IMR-90 (cell line): Measurements from ENCODE around the gene KCNK7. TPM values are rescaled to one million over a fixed set of nuclear protein-coding genes. Genes with fewer than 3 reads are reported as not detected.

Experiments used
- ATAC-seq: fragments of 200-7000 bp; cut with Tn5 transposase; 2 replicates; pipeline ENCODE4 v1.9.1; 2020; ENCODE audit warnings: low read depth, mild to moderate bottlenecking, moderate library complexity
- BruUV-seq: library from RNA; stranded (reverse); fragments of 400-500 nt; replicated peaks from 2 replicates; lab custom pipeline; 2021; lab: Mats Ljungman, UMichigan
- CTCF ChIA-PET: fragments of 300-600 bp; formaldehyde crosslinking; extraction: SDS; loops from one replicate; lab custom pipeline; 2021; ENCODE audit warnings: antibody characterized with exemption; lab: Yijun Ruan, JAX
- POLR2A ChIA-PET: fragments of 300-600 bp; sonication (Branson Sonifier 250); formaldehyde crosslinking; loops from one replicate; lab custom pipeline; 2022; ENCODE audit warnings: antibody characterized with exemption; ENCODE audit not compliant: unreplicated experiment; lab: Charles Lee
- DNase-seq: peaks from one replicate; pipeline ENCODE4 v3.0.0; 2013
- H2AFZ ChIP-seq: replicated peaks from 2 replicates; pipeline ENCODE3; 2013; ENCODE audit warnings: low read length, mild to moderate bottlenecking; ENCODE audit not compliant: poor library complexity
- H2AK5ac ChIP-seq: 2 replicates; pipeline ENCODE4 v1.6.1; 2013; ENCODE audit warnings: low read depth, low read length, inconsistent platforms
- H2AK9ac ChIP-seq: replicated peaks from 2 replicates; pipeline ENCODE3; 2013; ENCODE audit warnings: mild to moderate bottlenecking, low read depth, low read length, moderate library complexity; ENCODE audit not compliant: poor library complexity
- H2BK120ac ChIP-seq: 2 replicates; pipeline ENCODE4 v1.6.1; 2013; ENCODE audit warnings: low read depth, low read length, inconsistent platforms
- H2BK15ac ChIP-seq: 3 replicates; pipeline ENCODE4 v1.6.1; 2013; ENCODE audit warnings: low read depth, low read length, inconsistent platforms
- H2BK20ac ChIP-seq: 2 replicates; pipeline ENCODE4 v1.6.1; 2013; ENCODE audit warnings: low read depth, mild to moderate bottlenecking, inconsistent platforms, low read length, moderate library complexity
- H2BK5ac ChIP-seq: 2 replicates; pipeline ENCODE4 v1.6.1; 2013; ENCODE audit warnings: mild to moderate bottlenecking, low read depth, low read length, inconsistent platforms; ENCODE audit not compliant: poor library complexity, severe bottlenecking
- H3K14ac ChIP-seq: replicated peaks from 2 replicates; pipeline ENCODE4 v1.6.1; 2013; ENCODE audit warnings: low read depth, low read length, inconsistent platforms
- H3K18ac ChIP-seq: 2 replicates; pipeline ENCODE4 v1.6.1; 2013; ENCODE audit warnings: low read depth, low read length, control low read depth
- H3K23ac ChIP-seq: 2 replicates; pipeline ENCODE4 v1.6.1; 2013; ENCODE audit warnings: low read depth, low read length, inconsistent platforms
- H3K27ac ChIP-seq: 2 replicates; pipeline ENCODE4 v1.5.1; 2013; ENCODE audit warnings: mild to moderate bottlenecking, control low read depth, low read length; ENCODE audit not compliant: insufficient read depth
- H3K27me3 ChIP-seq: 2 replicates; pipeline ENCODE4 v1.6.1; 2013; ENCODE audit warnings: low read length; ENCODE audit not compliant: control insufficient read depth, insufficient read depth
- H3K36me3 ChIP-seq: 2 replicates; pipeline ENCODE4 v1.6.1; 2013; ENCODE audit warnings: low read length, mixed read lengths; ENCODE audit not compliant: control insufficient read depth, insufficient read depth
- H3K4ac ChIP-seq: 2 replicates; pipeline ENCODE4 v1.6.1; 2013; ENCODE audit warnings: low read depth, low read length, inconsistent platforms
- H3K4me1 ChIP-seq: 2 replicates; pipeline ENCODE4 v1.6.1; 2013; ENCODE audit warnings: low read length, mixed read lengths; ENCODE audit not compliant: control insufficient read depth, insufficient read depth
- H3K4me2 ChIP-seq: 2 replicates; pipeline ENCODE4 v1.6.1; 2013; ENCODE audit warnings: low read depth, mild to moderate bottlenecking, control low read depth, low read length, moderate library complexity
- H3K4me3 ChIP-seq: 2 replicates; pipeline ENCODE4 v1.5.1; 2013; ENCODE audit warnings: low read depth, mild to moderate bottlenecking, control low read depth, low read length, moderate library complexity; ENCODE audit not compliant: insufficient read depth
- H3K56ac ChIP-seq: 2 replicates; pipeline ENCODE4 v1.6.1; 2013; ENCODE audit warnings: low read length, inconsistent platforms; ENCODE audit not compliant: insufficient read depth; ENCODE audit errors: extremely low read depth
- H3K79me1 ChIP-seq, 2 experiments: 2 replicates each; pipeline ENCODE4 v1.6.1; 2013; ENCODE audit warnings: low read length in 2 of 2, inconsistent platforms in 1 of 2, low read depth in 1 of 2
- H3K9ac ChIP-seq: 2 replicates; pipeline ENCODE4 v1.6.1; 2013; ENCODE audit warnings: low read depth, low read length, control low read depth
- H3K9me1 ChIP-seq: 2 replicates; pipeline ENCODE4 v1.6.1; 2013; ENCODE audit warnings: low read length, inconsistent platforms; ENCODE audit not compliant: insufficient read depth
- H3K9me3 ChIP-seq: 2 replicates; pipeline ENCODE4 v1.6.1; 2013; ENCODE audit warnings: low read length; ENCODE audit not compliant: control insufficient read depth, insufficient read depth
- H4K20me1 ChIP-seq: 2 replicates; pipeline ENCODE4 v1.6.1; 2013; ENCODE audit warnings: low read length, inconsistent platforms; ENCODE audit not compliant: insufficient read depth
- H4K5ac ChIP-seq: 2 replicates; pipeline ENCODE4 v1.6.1; 2013; ENCODE audit warnings: mild to moderate bottlenecking, low read depth, low read length, control low read depth
- H4K8ac ChIP-seq, 2 experiments: 2 replicates each; pipeline ENCODE4 v1.6.1; 2013; ENCODE audit warnings: low read depth in 2 of 2, low read length in 2 of 2, control low read depth in 1 of 2, inconsistent platforms in 1 of 2
- H4K91ac ChIP-seq: 2 replicates; pipeline ENCODE4 v1.6.1; 2013; ENCODE audit warnings: low read depth, low read length, inconsistent platforms; ENCODE audit not compliant: insufficient read depth
- BHLHE40 ChIP-seq: fragments of 150-350 bp; IDR thresholded peaks from 2 replicates; pipeline ENCODE4 v1.6.1; 2016; ENCODE audit warnings: mild to moderate bottlenecking, low read depth, low read length
- CEBPB ChIP-seq: IDR thresholded peaks from 2 replicates; pipeline ENCODE4 v1.6.1; 2012; ENCODE audit warnings: low read depth, low read length, improper control_type of control experiment
- CHD1 ChIP-seq: IDR thresholded peaks from 2 replicates; pipeline ENCODE4 v1.6.1; 2012; ENCODE audit warnings: low read depth, low read length, improper control_type of control experiment
- FOS ChIP-seq: fragments of 150-350 bp; IDR thresholded peaks from 2 replicates; pipeline ENCODE4 v1.6.1; 2016; ENCODE audit warnings: low read depth, low read length
- MAFK ChIP-seq: IDR thresholded peaks from 2 replicates; pipeline ENCODE4 v1.6.1; 2012; ENCODE audit warnings: low read depth, low read length, improper control_type of control experiment
- MAZ ChIP-seq: IDR thresholded peaks from 2 replicates; pipeline ENCODE4 v1.6.1; 2012; ENCODE audit warnings: low read depth, mild to moderate bottlenecking, low read length, improper control_type of control experiment, moderate library complexity, borderline replicate concordance
- MXI1 ChIP-seq: IDR thresholded peaks from 2 replicates; pipeline ENCODE4 v1.6.1; 2012; ENCODE audit warnings: low read depth, mild to moderate bottlenecking, low read length, moderate library complexity, borderline replicate concordance
- NFE2L2 ChIP-seq: fragments of 150-350 bp; IDR thresholded peaks from 2 replicates; pipeline ENCODE4 v1.6.1; 2016; ENCODE audit warnings: low read depth, mild to moderate bottlenecking, low read length
- POLR2A ChIP-seq: IDR thresholded peaks from 2 replicates; pipeline ENCODE4 v1.6.1; 2012; ENCODE audit warnings: mild to moderate bottlenecking, low read depth, low read length
- RAD21 ChIP-seq: IDR thresholded peaks from 2 replicates; pipeline ENCODE4 v1.6.1; 2012; ENCODE audit warnings: low read length, improper control_type of control experiment
- RCOR1 ChIP-seq: IDR thresholded peaks from 2 replicates; pipeline ENCODE4 v1.6.1; 2012; ENCODE audit warnings: mild to moderate bottlenecking, low read length, improper control_type of control experiment; ENCODE audit not compliant: insufficient replicate concordance
- RFX5 ChIP-seq: IDR thresholded peaks from 2 replicates; pipeline ENCODE4 v1.8.0; 2012; ENCODE audit warnings: low read depth, mild to moderate bottlenecking, low read length, moderate library complexity
- SMC3 ChIP-seq: fragments of 150-350 bp; IDR thresholded peaks from 2 replicates; pipeline ENCODE4 v1.6.1; 2016; ENCODE audit warnings: low read depth, mild to moderate bottlenecking, antibody characterized with exemption, low read length, moderate library complexity
- WGBS, 2 experiments: methylation state at CpG; one replicate each; pipeline versions ENCODE4 v1.1.5 to v1.1.7; 2013; ENCODE audit warnings: missing lambda C conversion rate in 2 of 2; ENCODE audit not compliant: insufficient read length in 1 of 2; ENCODE audit errors: extremely low coverage in 2 of 2; 5-methylcytosine and 5-hydroxymethylcytosine counted together
- dilution Hi-C: fragments of 300-500 bp; cut with HindIII; formaldehyde crosslinking; loops from one replicate; pipeline ENCODE4 v1.14.3; 2018; ENCODE audit warnings: low sequenced_read_pairs; ENCODE audit not compliant: unreplicated experiment
- in situ Hi-C: fragments of 300-500 bp; cut with MboI; formaldehyde crosslinking; loops from 3 replicates; pipeline ENCODE4 v1.14.3; 2019; ENCODE audit warnings: low sequenced_read_pairs, inconsistent platforms, mixed read lengths
- intact Hi-C: fragments of 100-400 bp; cut with micrococcal nuclease; formaldehyde crosslinking; loops from 2 replicates; pipeline ENCODE4 v1.10.0; 2022
- polyA plus RNA-seq, 3 experiments: library from polyadenylated mRNA; depleted of rRNA; stranded (reverse); fragments of >200 nt; gene quantifications; 2 replicates each; pipeline ENCODE4 v1.2.3, GENCODE V29; 2012; ENCODE audit warnings: low replicate concordance in 1 of 3
- total RNA-seq: library from RNA; depleted of rRNA; stranded (reverse); fragments of >200 nt; gene quantifications from 2 replicates; pipeline ENCODE4 v1.2.3, GENCODE V29; 2012
- TF ChIP-seq, protein P1 (sequence below): fragments of 150-350 bp; IDR thresholded peaks from 2 replicates; pipeline ENCODE4 v1.6.1; 2017; ENCODE audit warnings: mild to moderate bottlenecking, antibody characterized with exemption, low read length, low read depth
- TF ChIP-seq, protein P2 (sequence below): fragments of 150-350 bp; IDR thresholded peaks from 2 replicates; pipeline ENCODE4 v1.6.1; 2016; ENCODE audit warnings: low read depth, mild to moderate bottlenecking, low read length, moderate library complexity, borderline replicate concordance
- TF ChIP-seq, protein P3 (sequence below): conservative IDR thresholded peaks from 2 replicates; pipeline ENCODE4 v1.5.1; 2012; ENCODE audit warnings: mild to moderate bottlenecking, low read depth, low read length, improper control_type of control experiment

Gene KCNK7
- total and polyA plus RNA-seq, 2 of the 4 experiments (the other 2 are of a cell fraction), result 0.09 TPM; not detected in 1

DNA sequence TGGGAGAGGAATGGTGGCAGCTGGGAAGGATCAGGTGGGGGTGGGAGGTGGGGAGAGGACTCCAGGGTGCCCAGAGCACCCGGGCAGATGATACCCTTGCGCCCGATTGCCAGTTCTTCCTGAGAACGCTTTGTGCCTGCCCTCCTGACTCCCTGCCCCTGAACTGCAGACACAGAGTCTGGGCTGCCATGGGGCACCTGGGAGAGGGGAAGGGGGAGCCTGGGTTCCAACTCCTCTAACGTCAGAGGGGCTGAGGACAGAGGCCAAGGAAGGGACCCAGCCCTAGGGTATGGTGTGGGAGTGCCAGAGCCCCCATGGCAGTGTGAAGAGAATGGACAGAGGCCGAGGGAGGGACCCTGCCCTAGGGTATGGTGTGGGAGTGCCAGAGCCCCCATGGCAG, 920 bp upstream of the KCNK7 start:
- WGBS, 2 experiments, result 53% methylated on average over 3 of the region's 6 CpGs; no CpG with 5 or more reads in 1 of the 2 experiments
- ChIA-PET POLR2A (no interaction called here), CTCF (no interaction called here)
- BruUV-seq, result no TSS peak
- H3K23ac ChIP-seq, result no peak overlapping the region
- H2BK5ac ChIP-seq, result no peak overlapping the region
- no peak overlapping the region for H3K9ac ChIP-seq
- H3K18ac ChIP-seq, result no peak overlapping the region
- no peaks in the 10 kb centered on the region for H3K4me1 ChIP-seq
- no peak overlapping the region for H4K91ac ChIP-seq
- H3K36me3 ChIP-seq, result peaks cover 31% of the 10 kb centered on the region
- no peaks in the 10 kb centered on the region for H3K9me1 ChIP-seq
- no peak overlapping the region for H4K5ac ChIP-seq
- ATAC-seq (no peak), DNase-seq (no peak)
- H3K14ac ChIP-seq, result no peak overlapping the region
- in situ Hi-C loops, result no loop called here
- H2AK9ac ChIP-seq, result no peak overlapping the region
- no peak overlapping the region for H2AK5ac ChIP-seq
- no peak overlapping the region for H2BK15ac ChIP-seq
- H2BK20ac ChIP-seq, result no peak overlapping the region
- intact Hi-C loops, result no loop called here
- H3K27ac ChIP-seq, result no peak overlapping the region
- dilution Hi-C loops, result no loop called here
- H3K4me2 ChIP-seq, result no peak overlapping the region
- no peak overlapping the region for H2BK120ac ChIP-seq
- H3K9me3 ChIP-seq, result no peaks in the 10 kb centered on the region
- H3K4me3 ChIP-seq, result no peak overlapping the region
- 0 out of 4 replicates have a peak, but pooled peaks cover 0 to 3% of the 10 kb centered on the region in 2 experiments for H3K79me1 ChIP-seq
- no peak overlapping the region for H2AFZ ChIP-seq
- peaks cover 5% of the 10 kb centered on the region for H4K20me1 ChIP-seq
- no peak for TF ChIP-seq BHLHE40
- TF ChIP-seq POLR2A, result no peak
- no peak for TF ChIP-seq NFE2L2
- TF ChIP-seq CHD1, result no peak
- TF ChIP-seq, protein P1, sequence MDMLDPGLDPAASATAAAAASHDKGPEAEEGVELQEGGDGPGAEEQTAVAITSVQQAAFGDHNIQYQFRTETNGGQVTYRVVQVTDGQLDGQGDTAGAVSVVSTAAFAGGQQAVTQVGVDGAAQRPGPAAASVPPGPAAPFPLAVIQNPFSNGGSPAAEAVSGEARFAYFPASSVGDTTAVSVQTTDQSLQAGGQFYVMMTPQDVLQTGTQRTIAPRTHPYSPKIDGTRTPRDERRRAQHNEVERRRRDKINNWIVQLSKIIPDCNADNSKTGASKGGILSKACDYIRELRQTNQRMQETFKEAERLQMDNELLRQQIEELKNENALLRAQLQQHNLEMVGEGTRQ, result no peak
- no peak for TF ChIP-seq CEBPB
- no peak for TF ChIP-seq RFX5
- no peak for TF ChIP-seq MXI1
- TF ChIP-seq RCOR1, result no peak
- TF ChIP-seq SMC3, result no peak
- TF ChIP-seq RAD21, result no peak
- TF ChIP-seq, protein P2, sequence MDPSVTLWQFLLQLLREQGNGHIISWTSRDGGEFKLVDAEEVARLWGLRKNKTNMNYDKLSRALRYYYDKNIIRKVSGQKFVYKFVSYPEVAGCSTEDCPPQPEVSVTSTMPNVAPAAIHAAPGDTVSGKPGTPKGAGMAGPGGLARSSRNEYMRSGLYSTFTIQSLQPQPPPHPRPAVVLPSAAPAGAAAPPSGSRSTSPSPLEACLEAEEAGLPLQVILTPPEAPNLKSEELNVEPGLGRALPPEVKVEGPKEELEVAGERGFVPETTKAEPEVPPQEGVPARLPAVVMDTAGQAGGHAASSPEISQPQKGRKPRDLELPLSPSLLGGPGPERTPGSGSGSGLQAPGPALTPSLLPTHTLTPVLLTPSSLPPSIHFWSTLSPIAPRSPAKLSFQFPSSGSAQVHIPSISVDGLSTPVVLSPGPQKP, result no peak
- no peak for TF ChIP-seq FOS
- no peak for TF ChIP-seq MAZ
- no peak for TF ChIP-seq MAFK
- TF ChIP-seq, protein P3, sequence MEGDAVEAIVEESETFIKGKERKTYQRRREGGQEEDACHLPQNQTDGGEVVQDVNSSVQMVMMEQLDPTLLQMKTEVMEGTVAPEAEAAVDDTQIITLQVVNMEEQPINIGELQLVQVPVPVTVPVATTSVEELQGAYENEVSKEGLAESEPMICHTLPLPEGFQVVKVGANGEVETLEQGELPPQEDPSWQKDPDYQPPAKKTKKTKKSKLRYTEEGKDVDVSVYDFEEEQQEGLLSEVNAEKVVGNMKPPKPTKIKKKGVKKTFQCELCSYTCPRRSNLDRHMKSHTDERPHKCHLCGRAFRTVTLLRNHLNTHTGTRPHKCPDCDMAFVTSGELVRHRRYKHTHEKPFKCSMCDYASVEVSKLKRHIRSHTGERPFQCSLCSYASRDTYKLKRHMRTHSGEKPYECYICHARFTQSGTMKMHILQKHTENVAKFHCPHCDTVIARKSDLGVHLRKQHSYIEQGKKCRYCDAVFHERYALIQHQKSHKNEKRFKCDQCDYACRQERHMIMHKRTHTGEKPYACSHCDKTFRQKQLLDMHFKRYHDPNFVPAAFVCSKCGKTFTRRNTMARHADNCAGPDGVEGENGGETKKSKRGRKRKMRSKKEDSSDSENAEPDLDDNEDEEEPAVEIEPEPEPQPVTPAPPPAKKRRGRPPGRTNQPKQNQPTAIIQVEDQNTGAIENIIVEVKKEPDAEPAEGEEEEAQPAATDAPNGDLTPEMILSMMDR, result no peak
- H3K56ac ChIP-seq, result no peak overlapping the region
- no peak overlapping the region for H3K4ac ChIP-seq
- no peaks in the 10 kb centered on the region for H3K27me3 ChIP-seq
- no peak overlapping the region for H4K8ac ChIP-seq
